Measurements from ENCODE around the gene GALT. TPM values are rescaled to one million over a fixed set of nuclear protein-coding genes. Genes with fewer than 3 reads are reported as not detected.
A peak's percentile ranks its signal among the peaks of the same experiment; 100 is the strongest.

The GALT gene
- total and polyA plus RNA-seq, 7 experiments from 2014 or later: 57.6 to 217 (median 158) TPM

- Histone ChIP-seq H3K4me3 (ENCODE audit: low read length) (no peak overlapping the region), H3K36me3 (ENCODE audit: control insufficient read depth in 2 of 3, insufficient read depth in 3 of 3, low read length in 3 of 3) (peaks cover 0 to 4% (median 0%) of the 10 kb centered on the region in 3 experiments), H3K27ac (ENCODE audit: low read depth, low read length) (no peak overlapping the region), H3K27me3 (ENCODE audit: control insufficient read depth in 2 of 2, insufficient read depth in 2 of 2, low read length in 2 of 2) (peaks cover 15 to 59% of the 10 kb centered on the region in 2 donors), H3K9me3 (ENCODE audit: control insufficient read depth in 2 of 3, low read length in 3 of 3) (no peaks in the 10 kb centered on the region), H3K4me1 (ENCODE audit: control insufficient read depth in 2 of 2, insufficient read depth in 2 of 2, low read length in 2 of 2) (peaks cover 17 to 39% of the 10 kb centered on the region in 2 donors)
- Mint-ChIP-seq H3K27me3 (peaks cover 48 to 72% (median 58%) of the 10 kb centered on the region in 5 donors), H3K36me3 (peaks cover 0 to 4% (median 2%) of the 10 kb centered on the region in 5 donors), H3K27ac (no peak overlapping the region), H3K9me3 (peaks cover 0 to 2% (median 0%) of the 10 kb centered on the region in 11 donors), H3K4me1 (peaks cover 29 to 52% (median 39%) of the 10 kb centered on the region in 7 donors), H3K4me3 (peak overlapping the region; percentile 9 to 78 (median 58))
- intact Hi-C loops (cut with micrococcal nuclease): no loop called here
- ATAC-seq (no peak), DNase-seq (peak in 1 of 9 donors; percentile 17)
- POLR2A ChIA-PET: interaction anchor here (0.7 to 7.3 kb wide), 3 partner anchors 13 to 37 kb away, joined by 4 to 99 read pairs (median 4); partner anchors contain the start of genes GALT and SIGMAR1
- CTCF ChIA-PET: interaction anchor here (1.2 to 4.3 kb wide), 2 partner anchors 10 to 11 kb away, joined by 4 to 33 read pairs; no protein-coding TSS in a partner anchor
Observed at GRCh38 chr9:34623374-34624235, 22.9 kb upstream of the GALT start.

- Mint-ChIP-seq H3K4me1 (peaks cover 25 to 50% (median 36%) of the 10 kb centered on the region in 7 donors), H3K27me3 (peaks cover 56 to 80% (median 67%) of the 10 kb centered on the region in 5 donors), H3K36me3 (peaks cover 0 to 5% (median 4%) of the 10 kb centered on the region in 5 donors), H3K4me3 (peak overlapping the region in 3 of 10 donors; percentile 11 to 62 (median 56)), H3K27ac (no peak overlapping the region), H3K9me3 (peaks cover 0 to 2% (median 0%) of the 10 kb centered on the region in 11 donors)
- POLR2A ChIA-PET: interaction anchor here (0.8 to 7.3 kb wide), 2 partner anchors 10 to 12 kb away, joined by 3 to 99 read pairs; partner anchors contain the start of gene SIGMAR1
- Histone ChIP-seq H3K36me3 (ENCODE audit: control insufficient read depth in 2 of 3, insufficient read depth in 3 of 3, low read length in 3 of 3) (no peaks in the 10 kb centered on the region), H3K9me3 (ENCODE audit: control insufficient read depth in 2 of 3, low read length in 3 of 3) (no peaks in the 10 kb centered on the region), H3K27ac (ENCODE audit: low read depth, low read length) (no peak overlapping the region), H3K4me3 (ENCODE audit: low read length) (no peak overlapping the region), H3K27me3 (ENCODE audit: control insufficient read depth in 2 of 2, insufficient read depth in 2 of 2, low read length in 2 of 2) (peaks cover 15 to 65% of the 10 kb centered on the region in 2 donors), H3K4me1 (ENCODE audit: control insufficient read depth in 2 of 2, insufficient read depth in 2 of 2, low read length in 2 of 2) (peaks cover 17 to 36% of the 10 kb centered on the region in 2 donors)
- CTCF ChIA-PET: interaction anchor here (0.6 to 1.8 kb wide), 3 partner anchors 9 to 56 kb away, joined by 3 to 5 read pairs (median 4); partner anchors contain the start of gene RPP25L
- DNase-seq: no peak
- intact Hi-C loops (cut with micrococcal nuclease): no loop called here
- ATAC-seq: no peak
Observed at GRCh38 chr9:34624475-34625185, 21.8 kb upstream of the GALT start.

GRCh38 chr9:34625186-34625486 lies 21.3 kb upstream of the GALT start:
- Mint-ChIP-seq H3K27ac (no peak overlapping the region), H3K4me1 (peaks cover 22 to 49% (median 31%) of the 10 kb centered on the region in 7 donors), H3K4me3 (peak overlapping the region in 1 of 10 donors; percentile 11), H3K9me3 (peaks cover 0 to 2% (median 0%) of the 10 kb centered on the region in 11 donors), H3K36me3 (peaks cover 0 to 5% (median 4%) of the 10 kb centered on the region in 5 donors), H3K27me3 (peaks cover 59 to 85% (median 72%) of the 10 kb centered on the region in 5 donors)
- no peaks in the 10 kb centered on the region for H3K9me3 ChIP-seq (ENCODE audit: control insufficient read depth in 2 of 3, low read length in 3 of 3)
- peaks cover 14 to 33% of the 10 kb centered on the region in 2 donors for H3K4me1 ChIP-seq (ENCODE audit: control insufficient read depth in 2 of 2, insufficient read depth in 2 of 2, low read length in 2 of 2)
- no peak overlapping the region for H3K27ac ChIP-seq (ENCODE audit: low read depth, low read length)
- no peaks in the 10 kb centered on the region for H3K36me3 ChIP-seq (ENCODE audit: control insufficient read depth in 2 of 3, insufficient read depth in 3 of 3, low read length in 3 of 3)
- intact Hi-C loops (cut with micrococcal nuclease): no loop called here
- ChIA-PET CTCF (interaction anchor here (0.6 to 1.8 kb wide), 3 partner anchors 10 to 56 kb away, joined by 3 to 5 read pairs (median 5); partner anchors contain the start of gene RPP25L), POLR2A (interaction anchor here (0.8 to 7.3 kb wide), 2 partner anchors 10 to 11 kb away, joined by 3 to 99 read pairs; partner anchors contain the start of gene SIGMAR1)
- no peak overlapping the region for H3K4me3 ChIP-seq (ENCODE audit: low read length)
- no peak for DNase-seq
- H3K27me3 ChIP-seq (ENCODE audit: control insufficient read depth in 2 of 2, insufficient read depth in 2 of 2, low read length in 2 of 2): peaks cover 15 to 65% of the 10 kb centered on the region in 2 donors
- ATAC-seq: no peak

GRCh38 chr9:34627716-34628655 lies 18.5 kb upstream of the GALT start:
- no peaks in the 10 kb centered on the region for H3K9me3 ChIP-seq (ENCODE audit: control insufficient read depth in 2 of 3, low read length in 3 of 3)
- peaks cover 16 to 41% (median 24%) of the 10 kb centered on the region in 7 donors for H3K4me1 Mint-ChIP-seq
- peak overlapping the region in 5 of 9 donors; percentile 26 to 69 (median 60) for H3K27ac Mint-ChIP-seq
- H3K36me3 ChIP-seq (ENCODE audit: control insufficient read depth in 2 of 3, insufficient read depth in 3 of 3, low read length in 3 of 3): no peaks in the 10 kb centered on the region
- H3K36me3 Mint-ChIP-seq: peaks cover 0 to 7% (median 4%) of the 10 kb centered on the region in 5 donors
- ChIA-PET POLR2A (interaction anchor here (0.8 to 2.7 kb wide), 2 partner anchors 9 to 14 kb away, joined by 3 to 6 read pairs; partner anchors contain the start of gene SIGMAR1), CTCF (no interaction called here)
- intact Hi-C loops (cut with micrococcal nuclease): no loop called here
- H3K4me3 ChIP-seq (ENCODE audit: low read length): peak overlapping the region; percentile 51
- H3K4me1 ChIP-seq (ENCODE audit: control insufficient read depth in 2 of 2, insufficient read depth in 2 of 2, low read length in 2 of 2): peaks cover 9 to 26% of the 10 kb centered on the region in 2 donors
- peaks cover 15 to 51% of the 10 kb centered on the region in 2 donors for H3K27me3 ChIP-seq (ENCODE audit: control insufficient read depth in 2 of 2, insufficient read depth in 2 of 2, low read length in 2 of 2)
- peaks cover 44 to 73% (median 63%) of the 10 kb centered on the region in 5 donors for H3K27me3 Mint-ChIP-seq
- H3K9me3 Mint-ChIP-seq: peaks cover 0 to 2% (median 0%) of the 10 kb centered on the region in 11 donors
- no peak for DNase-seq
- no peak overlapping the region for H3K27ac ChIP-seq (ENCODE audit: low read depth, low read length)
- peak overlapping the region; percentile 75 to 96 (median 88) for H3K4me3 Mint-ChIP-seq
- no peak for ATAC-seq

GRCh38 chr9:34628656-34629490 lies 17.6 kb upstream of the GALT start, which contains the start of gene ARID3C:
TSS of gene ARID3C (minus strand) at chr9:34629066. CDS start at chr9:34628014, 1,052 bp downstream.
- peaks cover 15 to 43% of the 10 kb centered on the region in 2 donors for H3K27me3 ChIP-seq (ENCODE audit: control insufficient read depth in 2 of 2, insufficient read depth in 2 of 2, low read length in 2 of 2)
- ChIA-PET POLR2A (interaction anchor here (0.5 to 2.7 kb wide), 6 partner anchors 8 to 1247 kb away, joined by 3 to 7 read pairs (median 4); partner anchors contain the start of genes DCTN3, RPP25L and SIGMAR1), CTCF (no interaction called here)
- H3K9me3 ChIP-seq (ENCODE audit: control insufficient read depth in 2 of 3, low read length in 3 of 3): no peaks in the 10 kb centered on the region
- Mint-ChIP-seq H3K36me3 (peaks cover 0 to 5% (median 4%) of the 10 kb centered on the region in 5 donors), H3K4me3 (peak within 1 kb of the TSS; percentile 81 to 96 (median 90)), H3K4me1 (peaks cover 15 to 39% (median 21%) of the 10 kb centered on the region in 7 donors), H3K9me3 (peaks cover 0 to 1% (median 0%) of the 10 kb centered on the region in 11 donors), H3K27ac (peak within 1 kb of the TSS in 5 of 9 donors; percentile 26 to 69 (median 60)), H3K27me3 (peaks cover 41 to 67% (median 56%) of the 10 kb centered on the region in 5 donors)
- H3K27ac ChIP-seq (ENCODE audit: low read depth, low read length): no peak within 1 kb of the TSS
- peak; percentile 83 for ATAC-seq
- H3K4me1 ChIP-seq (ENCODE audit: control insufficient read depth in 2 of 2, insufficient read depth in 2 of 2, low read length in 2 of 2): peaks cover 9 to 17% of the 10 kb centered on the region in 2 donors
- H3K36me3 ChIP-seq (ENCODE audit: control insufficient read depth in 2 of 3, insufficient read depth in 3 of 3, low read length in 3 of 3): no peaks in the 10 kb centered on the region
- DNase-seq: peak in 4 of 9 donors; percentile 27 to 61 (median 32)
- peak within 1 kb of the TSS; percentile 55 for H3K4me3 ChIP-seq (ENCODE audit: low read length)
- intact Hi-C loops (cut with micrococcal nuclease): no loop called here

Measured in naive thymus-derived CD4-positive, alpha-beta T cell (primary cell).